Endothelial cell of umbilical vein (primary cell): ENCODE data around the gene DNAJB8.

ENCODE experiments used
- EZH2 ChIP-seq: IDR thresholded peaks from 2 replicates; pipeline ENCODE4 v1.6.1; 2012; ENCODE audit warnings: borderline replicate concordance, low read depth, mild to moderate bottlenecking, moderate library complexity, low read length, inconsistent platforms; ENCODE audit not compliant: severe bottlenecking
- JUN ChIP-seq: IDR thresholded peaks from 2 replicates; pipeline ENCODE4 v1.6.1; 2011; ENCODE audit warnings: borderline replicate concordance, low read depth; ENCODE audit not compliant: insufficient read length, insufficient read depth
- POLR2A ChIP-seq: IDR thresholded peaks from 2 replicates; pipeline ENCODE4 v1.6.1; 2012; ENCODE audit warnings: low read depth, mild to moderate bottlenecking, control low read depth, low read length
- POLR2AphosphoS5 ChIP-seq: IDR thresholded peaks from 2 replicates; pipeline ENCODE4 v1.6.1; 2012; ENCODE audit warnings: low read depth, mild to moderate bottlenecking, control low read depth, low read length, moderate library complexity; ENCODE audit not compliant: insufficient read depth
- TF ChIP-seq, protein P1 (sequence below), 2 donors: IDR thresholded peaks; 1 replicate in 1 of 2; 2 replicates in 1 of 2; pipeline ENCODE4 v1.5.1; 2011; ENCODE audit warnings: low read length in 2 of 2, mild to moderate bottlenecking in 2 of 2, moderate library complexity in 2 of 2, control low read depth in 1 of 2, inconsistent platforms in 1 of 2, low read depth in 1 of 2; ENCODE audit not compliant: insufficient read depth in 1 of 2; ENCODE audit errors: extremely low read depth in 1 of 2

DNA sequence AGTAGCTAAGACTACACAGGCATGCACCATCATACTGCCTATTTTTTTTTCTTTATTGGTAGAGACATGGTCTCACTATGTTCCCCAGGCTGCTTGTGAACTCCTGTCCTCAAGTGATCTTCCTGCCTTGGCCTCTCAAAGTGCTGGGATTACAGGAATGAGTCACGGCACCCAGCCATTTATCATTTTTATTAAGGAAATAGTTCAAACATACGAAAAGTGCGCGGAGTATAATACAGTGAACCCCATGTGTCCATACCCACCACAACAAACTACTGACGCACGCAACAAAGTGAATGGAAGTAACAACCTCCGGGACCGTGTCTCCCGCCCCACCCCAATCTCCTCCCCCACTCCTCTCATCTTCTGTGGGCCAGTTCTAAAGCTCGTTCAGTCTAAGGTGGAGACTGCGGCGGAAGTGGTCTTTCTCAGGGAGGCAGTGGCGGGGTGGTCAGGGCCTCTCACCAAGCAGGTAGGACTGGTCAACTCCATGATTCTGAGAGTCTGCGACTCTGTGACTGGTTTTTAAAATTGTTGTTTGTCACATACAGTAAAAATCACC, 42.1 kb downstream of the DNAJB8 start:
- TF ChIP-seq, protein P1, sequence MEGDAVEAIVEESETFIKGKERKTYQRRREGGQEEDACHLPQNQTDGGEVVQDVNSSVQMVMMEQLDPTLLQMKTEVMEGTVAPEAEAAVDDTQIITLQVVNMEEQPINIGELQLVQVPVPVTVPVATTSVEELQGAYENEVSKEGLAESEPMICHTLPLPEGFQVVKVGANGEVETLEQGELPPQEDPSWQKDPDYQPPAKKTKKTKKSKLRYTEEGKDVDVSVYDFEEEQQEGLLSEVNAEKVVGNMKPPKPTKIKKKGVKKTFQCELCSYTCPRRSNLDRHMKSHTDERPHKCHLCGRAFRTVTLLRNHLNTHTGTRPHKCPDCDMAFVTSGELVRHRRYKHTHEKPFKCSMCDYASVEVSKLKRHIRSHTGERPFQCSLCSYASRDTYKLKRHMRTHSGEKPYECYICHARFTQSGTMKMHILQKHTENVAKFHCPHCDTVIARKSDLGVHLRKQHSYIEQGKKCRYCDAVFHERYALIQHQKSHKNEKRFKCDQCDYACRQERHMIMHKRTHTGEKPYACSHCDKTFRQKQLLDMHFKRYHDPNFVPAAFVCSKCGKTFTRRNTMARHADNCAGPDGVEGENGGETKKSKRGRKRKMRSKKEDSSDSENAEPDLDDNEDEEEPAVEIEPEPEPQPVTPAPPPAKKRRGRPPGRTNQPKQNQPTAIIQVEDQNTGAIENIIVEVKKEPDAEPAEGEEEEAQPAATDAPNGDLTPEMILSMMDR (IDR thresholded peaks at IDR 0.05; ENCODE audit: extremely low read depth in 1 of 2, insufficient read depth in 1 of 2, low read depth in 1 of 2, low read length in 2 of 2) = no peak
- no peak for TF ChIP-seq POLR2A
- no peak for TF ChIP-seq POLR2AphosphoS5
- TF ChIP-seq EZH2 = no peak
- TF ChIP-seq JUN = no peak
